Glomerular visceral epithelial cell (primary cell): ENCODE results near the gene PPP1R7.

Source experiments
- DNase-seq: peaks from one replicate; pipeline ENCODE4 v3.0.0-alpha.2; 2016; ENCODE audit errors: extremely low spot score

PPP1R7 gene

GRCh38 chr2:241140445-241140840, 9.8 kb upstream of the PPP1R7 start:
- DNase-seq: no peak

- no peak for DNase-seq
Observed at GRCh38 chr2:241141214-241141770, 9.0 kb upstream of the PPP1R7 start.

DNA sequence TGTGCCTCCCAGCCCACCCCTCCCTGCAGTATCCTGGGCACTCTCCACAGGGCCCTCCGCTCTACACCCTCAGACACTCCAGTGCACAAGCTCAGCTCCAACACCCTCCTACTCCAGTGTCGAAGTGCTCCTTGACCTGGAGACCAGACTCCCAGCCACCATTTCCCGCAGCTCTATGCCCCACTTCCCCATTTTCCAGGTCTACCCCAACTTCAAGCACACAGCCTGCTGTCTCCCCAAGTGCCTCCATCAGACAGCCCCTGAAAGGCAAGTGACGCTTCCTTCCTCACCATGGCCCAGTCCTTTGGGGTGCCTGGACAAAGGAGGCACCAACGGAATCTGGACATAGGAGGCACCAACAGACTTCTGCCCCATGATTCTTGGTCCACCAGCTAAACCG, 8.2 kb upstream of the PPP1R7 start:
- DNase-seq: no peak

- no peak for DNase-seq
Observed at GRCh38 chr2:241142593-241142992, 7.7 kb upstream of the PPP1R7 start.

DNA sequence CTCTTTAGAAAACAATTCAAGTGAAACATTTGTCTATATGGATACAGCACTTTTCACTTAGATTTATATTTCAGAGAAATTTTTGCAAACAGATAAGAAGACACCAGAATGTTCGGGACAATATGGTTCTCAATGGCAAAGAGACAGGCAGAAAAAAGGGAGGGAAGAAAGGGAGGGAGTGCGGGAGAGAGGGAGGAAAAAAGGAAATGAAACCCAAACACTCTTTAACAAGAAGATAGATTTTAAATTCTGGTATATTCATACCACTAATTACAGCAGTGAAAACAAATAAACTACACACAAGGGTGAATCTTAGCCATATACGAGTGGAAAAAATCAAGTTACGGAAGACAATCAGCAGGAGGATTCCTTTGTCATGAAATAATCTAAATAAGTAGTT, 4.0 kb upstream of the PPP1R7 start:
- DNase-seq: no peak

GRCh38 chr2:241147336-241147735, 2.9 kb upstream of the PPP1R7 start:
- no peak for DNase-seq

GRCh38 chr2:241148239-241148638, 2.0 kb upstream of the PPP1R7 start:
- DNase-seq: no peak

DNA sequence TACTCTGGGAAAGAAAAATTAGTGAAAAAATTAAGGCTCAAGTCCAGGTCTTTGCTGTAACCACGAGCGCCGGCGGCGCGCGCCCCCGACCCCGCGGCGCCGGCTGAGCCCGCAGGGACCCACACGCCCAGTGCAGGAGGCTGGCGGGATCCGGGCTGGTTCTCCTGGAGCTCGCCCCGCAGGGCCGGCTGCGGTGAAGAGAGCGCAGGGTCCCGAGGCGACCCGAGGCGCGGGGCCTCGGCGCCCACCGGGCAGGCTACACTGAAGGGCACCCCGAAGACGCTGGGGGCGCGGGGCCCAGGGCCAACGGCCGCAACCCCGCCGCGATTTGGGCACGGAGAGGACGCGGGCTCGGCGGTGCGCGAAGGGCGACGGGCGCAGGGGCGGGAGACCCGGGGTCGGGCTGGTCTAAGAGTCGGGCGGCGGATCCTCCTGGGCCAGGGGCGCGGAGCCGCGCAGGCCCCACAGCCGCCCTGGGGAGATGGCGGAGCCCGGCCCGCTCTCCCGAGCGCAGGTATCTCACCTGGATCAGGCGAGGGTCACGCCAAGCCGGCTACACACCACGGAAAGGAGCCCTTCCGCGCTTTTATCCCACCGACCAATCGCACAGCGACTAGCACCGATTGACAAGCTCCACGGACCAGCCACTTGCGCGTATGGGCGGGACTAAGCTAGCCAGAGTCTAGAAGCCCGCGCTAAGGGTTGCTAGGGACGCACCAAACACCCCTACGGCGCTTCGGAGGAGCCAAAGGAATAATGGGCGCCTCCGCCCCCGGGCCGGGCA, 1.2 kb upstream of the PPP1R7 start, which contains the start of gene PASK:
TSS of gene PASK (minus strand) at position 582 of the 784 bp plus-strand sequence. CDS start 6,440 bp downstream, outside the sequence.
- DNase-seq: peak; percentile 94

GRCh38 chr2:241149675-241149924, 667 bp upstream of the PPP1R7 start:
- no peak for DNase-seq

DNA sequence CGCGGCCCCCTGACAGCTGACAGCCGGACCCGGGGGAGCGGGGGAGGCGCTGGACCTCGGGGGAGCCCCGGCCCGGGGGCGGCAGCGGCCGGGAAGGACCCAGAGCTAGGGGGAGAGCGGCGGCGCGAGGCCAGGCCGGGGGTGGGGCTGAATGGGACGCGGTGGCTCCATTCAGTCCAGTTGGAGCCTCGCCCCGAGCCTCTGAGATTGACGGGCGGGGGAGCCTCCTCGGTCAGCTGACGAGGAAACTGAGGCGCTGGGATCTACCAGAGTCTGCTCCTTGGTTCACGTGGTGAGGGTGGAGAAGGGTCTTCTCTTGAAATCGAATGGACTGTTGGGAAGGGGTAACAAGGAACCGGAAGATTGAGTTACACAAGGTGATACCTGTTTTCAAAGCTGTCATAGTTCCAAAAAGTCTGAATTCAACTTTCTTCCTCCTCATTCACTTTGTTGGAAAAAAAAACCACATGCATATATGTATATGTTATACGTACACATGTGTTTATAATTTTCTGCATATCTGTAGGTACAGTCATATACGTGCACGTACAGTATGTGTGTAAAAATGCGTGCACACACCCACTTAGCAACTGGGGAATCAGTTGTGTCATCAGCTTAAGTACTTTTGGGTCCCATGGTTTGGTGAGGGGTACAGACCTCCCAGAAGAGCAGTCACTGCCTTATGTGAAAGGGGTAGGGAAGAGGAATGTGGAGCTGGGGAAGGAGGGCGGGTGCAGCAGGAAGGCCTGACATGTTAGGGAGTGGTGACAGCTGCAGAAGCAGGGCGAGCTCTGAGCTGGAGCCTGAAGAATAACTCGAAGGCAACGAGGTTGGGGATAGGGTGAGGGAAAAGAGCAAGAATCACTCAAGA, 628 bp downstream of the PPP1R7 start:
- DNase-seq: no peak

- DNase-seq: no peak
Observed at GRCh38 chr2:241151934-241152660, 1.8 kb downstream of the PPP1R7 start.

GRCh38 chr2:241153616-241154015, 3.3 kb downstream of the PPP1R7 start:
- DNase-seq: peak; percentile 30

DNA sequence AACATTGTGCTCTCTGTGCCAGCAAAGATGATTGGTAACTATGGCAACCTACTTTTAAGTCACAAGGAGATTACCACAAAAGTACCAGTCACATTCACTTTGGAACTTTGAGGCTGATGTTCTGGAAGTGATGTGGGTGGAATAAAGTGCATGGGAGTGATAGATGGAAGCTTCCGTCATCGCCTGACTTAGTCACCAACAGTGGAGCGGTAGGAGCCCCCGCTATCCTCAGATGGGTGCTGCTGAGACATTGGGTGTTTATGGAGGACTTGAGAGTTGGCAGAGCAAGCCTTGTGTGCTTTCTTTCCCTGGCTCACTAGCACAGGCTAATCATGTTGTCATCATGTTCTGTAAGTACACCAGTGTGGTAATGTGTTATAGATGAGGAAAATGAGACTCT, 4.6 kb downstream of the PPP1R7 start:
- no peak for DNase-seq

DNA sequence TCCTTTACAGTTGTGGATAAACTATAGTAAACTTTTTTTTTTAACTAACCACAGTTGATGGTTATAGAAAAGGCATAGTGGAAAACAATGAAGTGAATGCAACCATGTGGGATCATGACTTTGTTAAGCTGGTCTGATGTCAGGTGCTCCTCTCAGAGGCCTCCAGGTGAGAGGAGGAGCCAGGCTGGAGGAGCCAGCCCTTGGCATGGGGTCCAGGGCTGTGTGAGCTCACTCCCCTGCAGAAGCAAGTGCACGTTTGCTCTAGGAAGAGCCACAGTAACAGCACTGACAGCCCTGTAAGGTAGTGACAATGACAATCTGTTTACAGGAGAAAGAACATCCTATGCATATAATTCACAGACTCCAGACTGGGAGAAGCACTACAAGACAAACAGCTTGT, 5.7 kb downstream of the PPP1R7 start:
- DNase-seq: no peak

DNA sequence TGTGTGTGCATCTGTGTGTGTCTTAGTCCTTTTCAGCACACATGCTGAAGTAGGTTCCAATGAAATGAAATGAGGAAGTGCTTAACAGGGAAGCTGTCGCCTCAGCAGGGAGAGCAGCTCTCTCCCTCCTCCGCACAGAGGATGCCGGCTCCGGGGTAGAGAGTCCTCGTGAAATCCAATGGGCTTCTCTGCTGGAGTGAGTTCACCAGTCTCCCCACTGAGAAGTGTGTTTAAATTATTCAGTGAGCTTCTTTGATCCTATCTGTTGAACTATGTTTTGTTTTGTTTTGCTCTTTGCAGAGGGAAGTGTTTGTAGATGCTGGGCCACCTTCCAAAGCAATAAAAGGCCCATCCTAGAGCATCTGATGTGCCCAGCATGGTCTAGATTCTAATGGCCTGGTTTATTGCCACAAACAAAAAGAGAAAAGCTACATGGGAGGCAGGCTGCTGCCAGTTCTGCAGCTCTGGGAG, 6.7 kb downstream of the PPP1R7 start:
- no peak for DNase-seq

DNA sequence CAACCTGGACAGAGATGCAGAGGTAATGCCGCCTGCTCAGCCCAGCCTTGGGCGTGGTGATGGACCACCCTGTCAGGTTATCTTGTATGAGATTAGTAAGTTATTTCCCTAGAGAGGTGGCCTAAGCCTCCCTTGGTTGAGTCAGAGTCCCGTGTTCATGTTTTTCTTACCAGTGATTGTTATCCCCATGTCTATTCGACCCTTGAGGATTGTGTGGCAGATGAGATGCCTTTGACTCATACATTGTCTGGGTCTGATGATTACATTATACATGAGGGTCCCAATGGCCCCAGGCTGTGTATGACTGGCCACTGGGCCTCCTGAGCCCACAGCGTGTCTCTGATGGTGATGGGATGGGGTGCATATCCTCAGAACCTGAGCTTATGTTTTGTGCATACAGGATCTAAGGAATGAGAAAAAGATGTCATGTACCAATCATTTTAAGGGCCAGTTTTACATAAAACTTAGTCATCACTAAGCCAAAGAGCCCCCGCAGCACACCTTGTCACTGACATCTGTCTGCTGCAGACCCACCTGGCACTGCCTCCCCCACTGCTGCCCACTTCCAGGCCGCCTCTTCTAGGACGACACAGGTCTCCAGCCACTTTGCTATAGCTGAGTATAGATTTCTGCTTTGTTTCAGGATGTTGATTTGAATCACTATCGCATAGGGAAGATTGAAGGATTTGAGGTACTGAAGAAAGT, 7.7 kb downstream of the PPP1R7 start:
- DNase-seq: peak; percentile 15

GRCh38 chr2:241158546-241158900, 8.3 kb downstream of the PPP1R7 start:
- DNase-seq: no peak

- DNase-seq: no peak
Observed at GRCh38 chr2:241159116-241159515, 8.8 kb downstream of the PPP1R7 start.

DNA sequence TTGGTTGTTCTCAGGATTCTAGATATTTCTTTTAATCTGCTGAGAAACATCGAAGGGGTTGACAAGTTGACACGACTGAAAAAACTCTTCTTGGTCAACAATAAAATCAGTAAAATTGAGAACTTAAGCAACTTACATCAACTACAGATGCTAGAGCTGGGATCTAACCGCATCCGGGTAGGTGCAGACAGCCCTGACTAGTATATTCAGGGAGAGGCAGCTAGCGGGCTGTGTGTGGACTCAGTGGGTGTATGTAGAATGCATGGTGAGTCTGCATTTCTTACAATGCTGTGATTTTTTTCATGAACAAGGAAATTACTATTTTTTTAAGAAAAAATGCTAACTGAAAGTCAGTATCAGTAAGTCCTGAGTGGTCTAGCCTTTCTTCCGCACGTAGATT, 10.1 kb downstream of the PPP1R7 start:
- DNase-seq: no peak

- peak; percentile 25 for DNase-seq
Observed at GRCh38 chr2:241161646-241162281, 11.5 kb downstream of the PPP1R7 start.

- no peak for DNase-seq
Observed at GRCh38 chr2:241163601-241164118, 13.4 kb downstream of the PPP1R7 start.
